Neural progenitor cell (in vitro differentiated cells): ENCODE data around the gene VAV3. TPM values are rescaled to one million over a fixed set of nuclear protein-coding genes. Genes with fewer than 3 reads are reported as not detected.

ENCODE experiments used
- DNase-seq: peaks from one replicate; pipeline ENCODE4 v3.0.0-alpha.2; 2016; ENCODE audit warnings: low spot score
- H2AFZ ChIP-seq: fragments of 200-600 bp; sonication (generic); replicated peaks from 2 replicates; pipeline ENCODE4 v1.6.1; 2016; ENCODE audit warnings: antibody characterized with exemption
- H3F3A ChIP-seq: fragments of 200-600 bp; sonication (generic); 2 replicates; pipeline ENCODE4 v1.6.1; 2016; ENCODE audit warnings: antibody characterized with exemption, low read depth
- H3K27ac ChIP-seq: fragments of 200-600 bp; sonication (generic); 2 replicates; pipeline ENCODE4 v1.5.1; 2016; ENCODE audit warnings: mild to moderate bottlenecking
- H3K27me3 ChIP-seq: fragments of 200-600 bp; sonication (generic); 2 replicates; pipeline ENCODE4 v1.6.1; 2016; ENCODE audit warnings: mild to moderate bottlenecking, moderate library complexity
- H3K36me3 ChIP-seq: fragments of 200-600 bp; sonication (generic); 2 replicates; pipeline ENCODE4 v1.5.1; 2016
- H3K4me1 ChIP-seq: fragments of 200-600 bp; sonication (generic); 2 replicates; pipeline ENCODE4 v1.6.1; 2016; ENCODE audit warnings: mixed run types
- H3K4me2 ChIP-seq: fragments of 200-600 bp; sonication (generic); 2 replicates; pipeline ENCODE4 v1.6.1; 2016
- H3K4me3 ChIP-seq: fragments of 200-600 bp; sonication (generic); 2 replicates; pipeline ENCODE4 v1.5.1; 2016
- H3K79me2 ChIP-seq: fragments of 200-600 bp; sonication (generic); 2 replicates; pipeline ENCODE4 v1.6.1; 2016; ENCODE audit warnings: low read depth
- H3K9ac ChIP-seq: fragments of 200-600 bp; sonication (generic); 2 replicates; pipeline ENCODE4 v1.6.1; 2016
- H3K9me3 ChIP-seq: fragments of 200-600 bp; sonication (generic); 2 replicates; pipeline ENCODE4 v1.5.1; 2016; ENCODE audit warnings: low read depth
- H4K20me1 ChIP-seq: fragments of 200-600 bp; sonication (generic); 2 replicates; pipeline ENCODE4 v1.6.1; 2016; ENCODE audit warnings: low read depth
- H3K27ac Mint-ChIP-seq: 3 replicates; pipeline ENCODE4 v1.8.0; 2021; ENCODE audit warnings: mixed read lengths
- H3K27me3 Mint-ChIP-seq: 2 replicates; pipeline ENCODE4 v1.8.0; 2022; ENCODE audit warnings: low read depth, mild to moderate bottlenecking, inconsistent platforms, moderate library complexity, mixed read lengths; ENCODE audit not compliant: insufficient read depth
- H3K36me3 Mint-ChIP-seq: 3 replicates; pipeline ENCODE4 v1.8.0; 2021; ENCODE audit warnings: mixed read lengths
- H3K4me1 Mint-ChIP-seq: 3 replicates; pipeline ENCODE4 v1.8.0; 2021; ENCODE audit warnings: mixed read lengths
- H3K4me3 Mint-ChIP-seq: 3 replicates; pipeline ENCODE4 v1.8.0; 2021; ENCODE audit warnings: mild to moderate bottlenecking, moderate library complexity, mixed read lengths
- H3K9me3 Mint-ChIP-seq: 3 replicates; pipeline ENCODE4 v1.8.0; 2020; ENCODE audit warnings: mixed read lengths
- EZH2 ChIP-seq: fragments of 200-600 bp; sonication (generic); IDR thresholded peaks from 2 replicates; pipeline ENCODE4 v1.6.1; 2017; ENCODE audit warnings: antibody characterized with exemption, mild to moderate bottlenecking, moderate library complexity
- EZH2phosphoT487 ChIP-seq: fragments of 200-600 bp; sonication (generic); IDR thresholded peaks from 2 replicates; pipeline ENCODE4 v1.6.1; 2017; ENCODE audit warnings: antibody characterized with exemption
- total RNA-seq: library from RNA; depleted of rRNA; stranded (reverse); fragments of >200 nt; gene quantifications from 2 replicates; pipeline ENCODE4 v1.2.3, GENCODE V29; 2015; ENCODE audit warnings: low replicate concordance
- TF ChIP-seq, protein P1 (sequence below): fragments of 200-600 bp; sonication (generic); IDR thresholded peaks from 2 replicates; pipeline ENCODE4 v1.5.1; 2017; ENCODE audit warnings: antibody characterized with exemption, mild to moderate bottlenecking

Gene VAV3
- total RNA-seq, 1 donor from 2014 or later = 1.7 TPM

DNA sequence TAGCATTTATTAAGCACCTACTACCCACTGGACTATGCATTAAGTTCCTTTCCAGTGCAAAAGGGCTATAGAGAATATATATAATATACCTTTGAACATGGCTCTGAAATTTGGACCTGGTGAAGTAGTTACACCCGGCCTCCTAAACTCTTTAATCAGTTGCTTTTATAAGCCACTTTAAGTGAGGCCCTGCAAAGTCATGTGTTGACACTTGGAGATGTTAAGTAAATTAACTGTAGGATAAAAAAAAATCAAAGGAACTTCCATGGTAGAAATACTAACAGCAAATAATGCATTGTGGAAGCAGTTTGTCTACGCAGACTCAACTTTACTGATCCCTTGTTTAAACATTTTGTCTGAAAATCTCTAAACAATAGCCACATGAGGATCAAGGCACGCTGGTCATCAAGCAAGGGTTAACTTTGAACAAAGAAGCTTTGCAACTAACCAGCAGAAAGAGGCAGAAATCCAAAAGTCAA lies 283.9 kb downstream of the VAV3 start:
- no peak for TF ChIP-seq EZH2phosphoT487
- TF ChIP-seq, protein P1, sequence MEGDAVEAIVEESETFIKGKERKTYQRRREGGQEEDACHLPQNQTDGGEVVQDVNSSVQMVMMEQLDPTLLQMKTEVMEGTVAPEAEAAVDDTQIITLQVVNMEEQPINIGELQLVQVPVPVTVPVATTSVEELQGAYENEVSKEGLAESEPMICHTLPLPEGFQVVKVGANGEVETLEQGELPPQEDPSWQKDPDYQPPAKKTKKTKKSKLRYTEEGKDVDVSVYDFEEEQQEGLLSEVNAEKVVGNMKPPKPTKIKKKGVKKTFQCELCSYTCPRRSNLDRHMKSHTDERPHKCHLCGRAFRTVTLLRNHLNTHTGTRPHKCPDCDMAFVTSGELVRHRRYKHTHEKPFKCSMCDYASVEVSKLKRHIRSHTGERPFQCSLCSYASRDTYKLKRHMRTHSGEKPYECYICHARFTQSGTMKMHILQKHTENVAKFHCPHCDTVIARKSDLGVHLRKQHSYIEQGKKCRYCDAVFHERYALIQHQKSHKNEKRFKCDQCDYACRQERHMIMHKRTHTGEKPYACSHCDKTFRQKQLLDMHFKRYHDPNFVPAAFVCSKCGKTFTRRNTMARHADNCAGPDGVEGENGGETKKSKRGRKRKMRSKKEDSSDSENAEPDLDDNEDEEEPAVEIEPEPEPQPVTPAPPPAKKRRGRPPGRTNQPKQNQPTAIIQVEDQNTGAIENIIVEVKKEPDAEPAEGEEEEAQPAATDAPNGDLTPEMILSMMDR = no peak
- no peak for TF ChIP-seq EZH2
- Mint-ChIP-seq H3K4me1 (peaks cover 21% of the 10 kb centered on the region), H3K9me3 (no peaks in the 10 kb centered on the region)

DNA sequence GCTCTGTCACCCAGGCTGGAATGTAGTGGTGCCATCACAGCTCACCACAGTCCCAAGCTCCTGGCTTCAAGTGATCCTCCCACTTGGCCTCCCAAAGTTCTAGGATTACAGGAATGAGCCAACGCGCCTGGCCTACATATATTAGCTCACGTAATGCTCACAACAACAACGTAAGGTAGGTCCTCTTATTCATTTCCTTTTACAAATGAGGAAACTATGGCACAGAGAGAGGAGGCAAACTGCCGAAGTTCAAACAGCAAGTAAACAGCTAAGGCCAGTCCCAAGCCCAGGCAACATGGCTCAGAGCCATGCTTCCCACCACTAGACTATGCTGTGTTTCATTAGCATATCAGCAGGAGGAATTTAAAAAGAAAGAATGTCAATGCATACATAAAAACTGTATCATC lies 284.4 kb downstream of the VAV3 start:
- Histone ChIP-seq H3K36me3 (no peaks in the 10 kb centered on the region), H3K27me3 (no peaks in the 10 kb centered on the region), H3K4me3 (no peak overlapping the region), H3F3A (peaks cover 6% of the 10 kb centered on the region), H3K9me3 (no peaks in the 10 kb centered on the region), H3K27ac (no peak overlapping the region), H3K4me2 (no peak overlapping the region), H2AFZ (no peak overlapping the region), H3K9ac (no peak overlapping the region), H3K79me2 (no peaks in the 10 kb centered on the region), H4K20me1 (no peaks in the 10 kb centered on the region), H3K4me1 (peaks cover 12% of the 10 kb centered on the region)
- no peaks in the 10 kb centered on the region for H3K36me3 Mint-ChIP-seq
- peaks cover 2% of the 10 kb centered on the region for H3K27me3 Mint-ChIP-seq
- peaks cover 21% of the 10 kb centered on the region for H3K4me1 Mint-ChIP-seq
- DNase-seq = no peak
- no peak overlapping the region for H3K4me3 Mint-ChIP-seq
- H3K9me3 Mint-ChIP-seq = no peaks in the 10 kb centered on the region
- H3K27ac Mint-ChIP-seq = no peak overlapping the region
- TF ChIP-seq EZH2 = no peak
- TF ChIP-seq EZH2phosphoT487 = no peak
- TF ChIP-seq, protein P1 = no peak

More for the DNA sequence above, 283.9 kb downstream of the VAV3 start:
- peak; percentile 8 for DNase-seq
- H3K27me3 ChIP-seq = no peaks in the 10 kb centered on the region
- H3K27ac ChIP-seq = no peak overlapping the region
- no peak overlapping the region for H3K9ac ChIP-seq
- H3K4me3 ChIP-seq = no peak overlapping the region
- no peak overlapping the region for H2AFZ ChIP-seq
- no peak overlapping the region for H3K4me2 ChIP-seq
- peaks cover 12% of the 10 kb centered on the region for H3K4me1 ChIP-seq
- no peaks in the 10 kb centered on the region for H4K20me1 ChIP-seq
- Mint-ChIP-seq H3K27me3 (peaks cover 3% of the 10 kb centered on the region), H3K4me3 (no peak overlapping the region), H3K27ac (no peak overlapping the region), H3K36me3 (no peaks in the 10 kb centered on the region)
- no peaks in the 10 kb centered on the region for H3K36me3 ChIP-seq
- no peaks in the 10 kb centered on the region for H3K9me3 ChIP-seq
- H3K79me2 ChIP-seq = no peaks in the 10 kb centered on the region
- H3F3A ChIP-seq = peaks cover 6% of the 10 kb centered on the region

DNA sequence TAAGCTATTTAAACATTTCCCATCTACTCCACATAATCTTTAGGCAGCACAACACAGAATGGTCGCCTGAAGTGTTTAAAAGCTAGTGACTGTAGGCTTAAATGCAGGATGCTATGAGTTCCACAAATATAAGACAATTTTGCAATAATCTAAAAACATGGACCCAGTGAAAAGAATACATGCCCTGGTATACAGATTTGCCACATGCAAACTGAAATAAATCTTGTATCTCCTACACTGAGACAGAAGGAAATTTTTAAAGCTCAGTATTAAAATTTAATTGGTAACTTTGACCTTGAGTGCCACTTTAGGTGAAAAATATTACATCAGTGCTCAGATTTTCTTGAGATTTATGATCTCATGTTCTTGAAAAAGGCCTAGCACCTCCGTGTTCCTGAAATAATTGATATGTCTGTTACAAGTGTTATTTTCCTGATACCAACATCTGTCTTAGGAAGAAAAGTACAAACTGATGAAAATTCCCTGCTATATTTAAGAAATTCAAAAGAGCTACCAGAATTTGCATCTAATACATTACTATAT lies 285.5 kb downstream of the VAV3 start:
- H3K9ac ChIP-seq = no peak overlapping the region
- peaks cover 6% of the 10 kb centered on the region for H3F3A ChIP-seq
- Mint-ChIP-seq H3K4me3 (no peak overlapping the region), H3K4me1 (peaks cover 20% of the 10 kb centered on the region), H3K27ac (no peak overlapping the region), H3K27me3 (peaks cover 2% of the 10 kb centered on the region), H3K36me3 (no peaks in the 10 kb centered on the region), H3K9me3 (peaks cover 2% of the 10 kb centered on the region)
- no peak overlapping the region for H3K4me3 ChIP-seq
- no peak overlapping the region for H3K4me2 ChIP-seq
- H3K4me1 ChIP-seq = peaks cover 12% of the 10 kb centered on the region
- TF ChIP-seq EZH2phosphoT487 (no peak), EZH2 (no peak)
- TF ChIP-seq, protein P1 = no peak
- H3K27ac ChIP-seq = no peak overlapping the region
- no peaks in the 10 kb centered on the region for H3K79me2 ChIP-seq
- no peaks in the 10 kb centered on the region for H4K20me1 ChIP-seq
- H3K27me3 ChIP-seq = no peaks in the 10 kb centered on the region
- H2AFZ ChIP-seq = no peak overlapping the region
- no peaks in the 10 kb centered on the region for H3K36me3 ChIP-seq
- DNase-seq = no peak
- H3K9me3 ChIP-seq = no peaks in the 10 kb centered on the region
